ENCODE results near the gene PLA2G4F.

The PLA2G4F gene

DNA sequence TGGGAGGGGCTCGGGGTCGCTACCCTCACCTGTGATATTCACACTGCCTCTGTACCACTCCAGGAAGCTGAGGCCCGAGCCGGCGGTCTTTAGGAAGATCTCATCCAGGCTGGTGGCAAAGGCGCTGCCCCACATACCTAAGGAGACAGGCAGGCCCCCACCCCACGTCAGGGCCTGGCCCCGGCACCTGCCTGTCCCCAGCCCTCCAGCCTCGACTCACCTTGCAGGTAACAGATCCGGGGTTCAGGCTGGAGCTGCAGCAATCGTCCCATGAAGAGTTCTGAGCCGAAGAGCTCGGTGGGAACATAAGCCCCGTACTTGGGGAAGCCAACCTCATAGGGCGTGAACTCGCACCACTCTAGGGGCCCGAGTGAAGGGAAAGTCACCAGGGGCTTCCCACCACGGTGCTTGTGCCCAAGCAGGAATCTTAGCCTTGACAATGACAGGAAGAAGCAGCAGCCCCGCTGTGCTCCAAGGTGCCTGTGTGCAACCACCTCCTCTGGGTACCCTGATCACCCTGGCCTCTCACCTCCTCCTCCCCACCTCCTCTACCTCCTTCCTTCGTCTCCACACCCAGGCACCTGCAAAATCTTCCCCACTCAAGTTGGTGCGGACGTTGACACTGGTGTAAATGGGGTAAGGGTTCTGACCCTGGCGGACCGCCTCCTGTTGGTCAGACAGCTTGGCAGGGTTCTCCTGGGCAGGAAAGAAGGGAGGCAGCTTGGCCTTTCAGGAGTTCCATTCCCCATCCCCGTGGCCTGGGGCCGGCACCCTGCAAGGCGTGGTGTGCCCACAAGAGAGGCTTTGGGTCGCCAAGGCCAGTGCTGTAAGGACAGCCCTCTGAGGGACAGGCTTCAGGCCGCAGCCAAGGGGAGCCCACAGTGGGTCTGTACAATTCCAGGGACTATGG is 10.6 kb downstream of the PLA2G4F start:
- DNase-seq, result no peak

DNA sequence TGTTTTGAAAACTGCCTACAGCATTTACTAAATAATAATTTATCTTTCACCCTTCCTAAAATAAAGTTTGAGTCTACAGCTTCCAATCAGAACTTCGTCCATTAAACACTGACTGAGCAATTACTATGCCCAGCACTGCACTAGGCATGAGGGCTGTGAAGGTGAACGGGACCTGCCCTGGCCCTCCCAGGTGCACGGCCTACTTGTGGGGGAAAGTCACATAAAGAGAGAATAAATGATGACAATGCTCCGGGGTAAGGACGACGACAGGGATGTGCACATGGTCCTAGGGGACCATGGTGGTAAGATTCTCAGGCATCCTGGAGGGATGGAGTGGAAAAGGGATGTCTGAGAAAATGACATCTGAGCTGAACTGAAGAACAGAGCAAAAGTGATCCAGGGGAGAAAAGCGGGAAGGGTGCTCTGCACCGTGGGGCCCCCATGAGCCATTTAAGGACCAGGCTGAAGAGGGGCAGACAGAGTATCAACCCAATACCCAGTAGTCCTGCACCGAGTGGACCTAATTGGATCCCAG is 11.5 kb downstream of the PLA2G4F start:
- DNase-seq, result no peak

DNA sequence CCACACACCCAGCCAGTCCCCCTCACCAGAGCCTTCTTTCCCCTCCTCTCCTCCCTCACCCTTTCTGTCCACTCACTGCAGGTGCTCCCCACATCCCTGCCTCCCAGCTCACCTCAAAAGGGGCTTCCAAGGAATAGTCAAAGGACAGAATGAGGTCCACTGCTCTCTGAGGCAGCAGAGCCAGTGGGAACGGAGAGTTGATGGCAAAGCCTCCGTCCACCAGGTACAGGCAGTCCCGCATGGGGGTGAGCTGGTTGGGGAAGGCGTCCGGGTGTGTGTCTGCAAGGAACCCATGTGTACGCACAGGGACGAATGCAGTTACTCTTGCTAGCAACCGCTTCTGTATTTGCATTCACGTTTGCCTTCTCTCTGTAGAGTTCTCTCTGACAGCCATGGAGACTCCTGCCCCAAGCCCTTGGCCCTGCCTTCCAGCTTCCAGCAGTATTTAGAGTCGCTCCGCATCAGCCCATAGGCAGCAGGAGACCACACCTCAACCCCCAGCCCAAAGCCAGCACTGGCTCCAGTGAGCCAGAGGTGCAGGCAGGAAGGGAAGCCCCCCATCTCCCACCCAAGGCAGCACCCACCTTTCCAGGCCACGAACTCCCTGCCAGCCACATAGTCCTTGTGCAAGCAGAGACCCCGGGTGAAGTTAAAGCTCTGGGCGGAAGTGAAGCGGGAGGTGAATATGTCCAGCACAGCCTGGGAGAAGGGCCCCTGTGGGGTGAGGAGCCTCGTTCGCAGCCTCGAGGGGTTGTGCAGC is 12.4 kb downstream of the PLA2G4F start:
- no peak for DNase-seq

DNA sequence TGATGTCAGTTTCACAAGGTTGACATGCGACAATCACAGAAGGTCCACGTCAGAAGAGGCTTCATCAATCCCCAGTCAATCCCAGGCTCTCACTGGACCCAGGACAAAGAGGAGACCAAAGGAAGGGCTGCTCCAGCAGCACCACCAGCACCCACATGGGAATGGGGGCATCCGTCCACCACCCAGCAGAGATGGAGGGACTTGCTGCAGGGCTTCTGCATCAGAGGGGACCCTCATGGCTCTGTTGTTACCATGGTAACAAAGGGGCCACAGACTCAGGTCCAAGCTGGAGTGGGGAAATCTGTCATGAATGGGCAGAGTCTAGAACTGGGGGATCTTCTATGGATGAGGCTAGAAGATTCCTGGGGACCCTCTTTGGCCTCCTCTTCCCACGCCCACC is 13.1 kb downstream of the PLA2G4F start:
- DNase-seq, result no peak

DNA sequence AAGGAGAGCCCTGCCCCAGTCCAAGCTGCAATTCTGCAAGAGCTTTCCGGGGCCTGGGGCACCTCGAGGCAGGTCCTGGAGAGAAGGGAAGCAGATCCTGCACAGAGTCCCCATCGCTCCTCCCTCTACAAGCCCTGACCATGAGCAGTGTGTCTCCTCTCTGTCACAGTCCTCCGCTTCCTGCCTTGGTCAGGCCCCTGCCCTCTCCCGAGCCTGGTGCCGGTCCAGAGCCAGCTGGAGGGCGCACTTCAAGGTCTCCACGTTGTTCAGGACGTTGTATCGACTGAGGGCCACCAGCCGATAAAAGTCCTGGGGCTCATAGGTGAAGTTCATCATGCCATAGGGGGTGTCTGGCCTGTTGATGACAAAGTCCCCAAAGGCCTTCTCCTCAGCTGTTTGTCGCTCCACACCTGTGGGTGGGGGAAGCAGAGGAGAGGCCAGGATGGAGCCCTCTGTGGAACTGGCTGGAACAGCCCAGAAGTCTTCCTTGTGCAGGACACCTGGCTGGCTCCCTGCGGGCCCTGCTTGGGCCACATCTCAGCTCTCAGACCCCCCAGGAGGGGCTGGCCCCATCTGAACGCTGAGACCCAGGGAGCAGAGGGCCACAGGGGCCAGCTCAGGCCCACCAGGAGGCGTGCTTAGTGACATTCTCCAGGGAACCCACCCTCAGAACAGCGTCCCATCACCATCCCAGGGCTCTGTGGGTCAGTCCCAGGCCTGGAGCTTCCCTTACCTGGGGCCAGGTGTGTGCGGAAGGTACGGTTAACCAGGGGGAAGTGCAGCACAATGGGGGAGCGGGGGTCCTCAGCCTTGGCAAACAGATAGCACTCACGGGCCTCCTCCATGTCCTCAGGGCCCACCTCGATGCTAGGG is 14.4 kb downstream of the PLA2G4F start:
- DNase-seq, result no peak

DNA sequence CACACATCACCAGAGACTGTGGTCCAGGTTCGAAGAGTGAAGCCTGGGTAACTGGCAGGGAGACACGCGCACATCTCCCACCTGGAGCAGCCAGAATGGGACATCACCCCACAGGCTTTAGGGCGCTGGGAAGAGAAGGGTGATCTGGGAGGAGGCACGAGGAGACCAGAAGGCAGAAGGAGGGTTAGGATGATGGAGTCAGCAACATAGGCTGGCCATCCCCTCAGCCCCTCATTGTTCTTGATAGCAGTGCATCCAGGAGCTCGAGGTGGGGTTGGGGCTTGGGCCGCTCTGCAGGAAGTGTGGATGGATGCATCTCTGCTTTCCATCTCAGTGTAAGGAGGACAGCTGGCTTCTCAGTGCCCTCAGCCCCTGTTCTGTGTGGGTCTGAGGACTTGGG is 15.2 kb downstream of the PLA2G4F start:
- DNase-seq, result no peak

DNA sequence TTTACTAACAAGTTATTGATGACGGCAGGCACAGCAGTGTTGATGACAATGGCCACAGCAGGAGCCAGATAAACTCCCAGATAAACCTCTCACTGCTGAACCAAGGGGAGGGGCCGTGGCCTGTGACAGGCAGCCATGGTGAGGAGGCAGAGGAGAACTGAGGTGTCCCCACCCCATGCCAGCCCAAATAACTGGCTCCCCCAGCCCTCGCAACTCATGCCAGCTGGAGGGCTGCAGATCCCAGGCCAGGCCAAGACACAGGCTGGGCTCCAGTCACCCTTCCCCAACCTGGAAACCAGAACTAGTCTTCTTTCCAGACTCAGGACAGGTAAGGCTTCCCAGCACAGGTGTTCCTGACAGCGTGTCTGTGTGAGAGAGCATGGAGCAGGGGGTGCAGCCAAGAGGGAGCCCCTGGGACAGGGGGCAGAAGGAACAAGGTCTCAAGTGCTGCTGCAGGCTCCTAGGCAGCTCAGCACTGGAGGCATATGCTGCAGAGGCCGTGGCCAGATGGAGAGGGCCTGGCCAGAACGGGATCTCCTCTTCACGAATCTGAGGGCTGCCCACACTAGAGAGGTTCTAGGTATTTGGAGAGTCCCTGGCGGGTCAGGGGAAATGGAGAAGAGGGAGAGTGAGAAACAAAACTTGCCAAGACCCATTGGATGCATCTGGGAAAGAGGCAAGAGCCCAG is 15.9 kb downstream of the PLA2G4F start:
- no peak for DNase-seq

DNA sequence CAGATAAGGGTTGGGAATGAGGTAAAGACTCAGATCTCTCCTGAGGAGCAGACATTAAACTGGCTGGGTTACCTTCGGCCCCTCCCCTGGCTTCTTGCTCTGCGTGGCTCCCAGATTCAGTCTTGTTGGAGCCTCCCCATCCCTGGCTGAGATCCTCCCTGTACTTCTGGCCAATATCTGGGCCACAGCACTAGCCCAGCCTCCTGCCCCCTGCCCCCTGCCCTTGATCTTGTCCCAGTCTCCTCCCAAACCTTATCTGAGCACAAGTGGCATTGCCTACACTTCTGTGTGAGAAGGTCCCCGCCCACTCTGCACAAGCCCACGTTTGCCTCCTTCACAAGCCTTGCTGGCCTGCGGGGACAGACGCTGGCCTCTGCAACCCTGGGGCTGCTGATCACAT is 16.8 kb downstream of the PLA2G4F start:
- DNase-seq, result no peak

DNA sequence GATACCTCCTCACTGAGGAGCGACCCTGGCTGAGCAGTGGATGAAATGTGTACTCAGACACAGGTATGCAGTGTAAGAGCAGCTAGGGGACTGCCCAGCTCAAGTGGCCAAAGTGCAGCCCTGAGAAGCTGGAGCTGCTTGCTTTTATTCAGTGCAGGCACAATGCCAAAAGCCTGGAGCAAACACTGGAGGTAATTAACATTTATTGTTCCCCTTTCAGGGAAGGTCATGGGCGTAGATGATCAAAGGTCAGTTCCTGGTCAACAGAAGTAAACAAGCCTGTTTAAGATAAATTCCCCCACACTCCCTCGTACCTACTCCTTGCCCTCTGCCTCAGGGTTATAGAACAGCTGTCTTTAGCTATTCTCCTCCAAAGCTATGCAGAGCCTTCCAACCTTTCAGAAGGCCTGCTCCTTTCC is 17.5 kb downstream of the PLA2G4F start:
- no peak for DNase-seq

DNA sequence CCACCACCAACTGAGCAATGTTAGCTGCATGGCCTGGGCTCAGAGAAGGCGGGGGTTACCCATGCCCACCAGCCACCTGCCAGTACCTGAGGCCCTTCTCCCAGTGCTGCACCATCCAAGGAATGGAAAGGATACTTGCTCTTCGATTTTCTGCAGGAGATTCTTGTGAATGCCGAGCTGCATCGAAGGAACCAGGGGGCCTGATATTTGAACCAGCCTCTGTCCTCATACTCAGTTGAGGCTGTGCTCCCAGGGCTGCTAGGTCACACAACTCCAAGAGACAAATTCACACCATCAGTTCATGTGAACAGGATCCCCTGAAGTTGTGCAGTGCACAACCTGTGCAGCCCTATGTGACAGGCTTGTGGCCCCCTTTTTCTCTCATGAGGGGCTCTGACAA is 18.0 kb downstream of the PLA2G4F start:
- DNase-seq, result no peak

DNA sequence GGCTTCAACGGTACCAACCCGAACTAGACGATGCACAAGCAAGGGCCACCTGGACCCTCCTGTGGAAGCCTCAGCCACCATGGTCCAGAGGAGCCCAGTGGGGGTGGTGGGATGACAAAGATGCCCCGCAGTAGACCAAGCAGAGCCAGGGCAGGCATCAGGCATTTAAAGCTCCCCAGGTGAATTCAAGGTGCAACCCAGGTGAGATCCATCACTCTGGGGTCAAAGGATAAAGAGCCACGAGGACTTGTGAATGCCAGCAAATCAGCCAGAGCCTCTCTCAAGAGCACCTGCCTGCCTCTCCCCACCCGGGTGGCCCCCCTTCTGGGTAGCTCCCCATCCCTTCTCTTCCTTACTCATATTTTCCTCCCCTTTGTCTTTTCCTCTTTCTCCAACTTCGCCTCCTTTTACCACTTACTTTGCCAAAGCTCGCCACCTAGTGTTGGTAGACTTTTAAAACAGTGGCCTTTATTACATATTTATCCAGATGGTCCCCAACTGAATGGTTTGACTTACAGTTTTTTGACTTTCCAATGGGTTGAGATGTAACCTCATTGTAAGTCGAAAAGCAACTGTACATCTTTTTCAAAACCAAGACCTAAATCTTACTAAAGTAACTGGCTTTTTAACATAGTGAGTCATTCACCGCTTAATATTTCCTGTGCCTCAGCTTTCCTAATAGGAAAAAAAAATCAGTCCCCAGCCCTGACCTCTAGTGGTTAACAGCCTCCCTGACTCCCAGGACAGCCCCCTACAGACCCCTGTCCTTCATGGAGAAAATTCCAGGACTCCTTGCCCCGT is 18.8 kb downstream of the PLA2G4F start:
- no peak for DNase-seq

DNA sequence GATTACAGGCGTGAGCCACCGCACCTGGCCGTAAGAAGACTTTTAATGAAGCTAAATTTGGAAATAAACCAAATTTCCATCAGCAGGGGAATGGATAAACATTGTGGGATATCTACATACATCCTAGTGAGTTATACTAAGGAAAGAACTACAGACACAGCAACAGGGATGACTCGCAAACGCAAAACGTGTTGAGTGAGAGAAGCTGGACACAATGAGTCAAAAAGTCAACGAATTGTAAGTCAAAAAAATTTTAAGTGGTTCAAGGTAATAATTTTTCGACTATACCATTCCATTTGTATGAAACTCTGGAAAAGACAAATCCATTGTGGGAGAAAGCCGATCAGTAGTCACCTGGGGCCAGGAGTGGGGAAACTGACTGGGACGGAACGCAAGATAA is 19.9 kb downstream of the PLA2G4F start:
- no peak for DNase-seq

DNA sequence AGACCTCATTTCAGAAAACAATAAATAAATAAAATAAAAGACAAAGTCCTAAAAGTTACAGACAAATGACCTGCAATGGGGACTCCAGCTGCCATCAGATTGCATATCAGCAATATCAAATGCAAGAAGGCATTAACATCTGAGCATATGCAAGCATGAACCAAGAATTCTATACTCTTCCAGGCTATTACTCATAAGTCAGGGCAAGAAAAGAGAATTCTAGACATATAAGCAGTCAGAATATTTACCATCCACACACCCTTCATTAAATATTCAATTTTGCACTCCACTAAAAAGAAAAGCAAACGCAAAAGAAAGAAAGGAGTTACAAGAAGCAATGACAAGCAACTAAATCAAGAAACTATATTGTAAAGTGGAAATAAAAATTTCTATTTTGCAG is 21.1 kb downstream of the PLA2G4F start:
- no peak for DNase-seq

DNA sequence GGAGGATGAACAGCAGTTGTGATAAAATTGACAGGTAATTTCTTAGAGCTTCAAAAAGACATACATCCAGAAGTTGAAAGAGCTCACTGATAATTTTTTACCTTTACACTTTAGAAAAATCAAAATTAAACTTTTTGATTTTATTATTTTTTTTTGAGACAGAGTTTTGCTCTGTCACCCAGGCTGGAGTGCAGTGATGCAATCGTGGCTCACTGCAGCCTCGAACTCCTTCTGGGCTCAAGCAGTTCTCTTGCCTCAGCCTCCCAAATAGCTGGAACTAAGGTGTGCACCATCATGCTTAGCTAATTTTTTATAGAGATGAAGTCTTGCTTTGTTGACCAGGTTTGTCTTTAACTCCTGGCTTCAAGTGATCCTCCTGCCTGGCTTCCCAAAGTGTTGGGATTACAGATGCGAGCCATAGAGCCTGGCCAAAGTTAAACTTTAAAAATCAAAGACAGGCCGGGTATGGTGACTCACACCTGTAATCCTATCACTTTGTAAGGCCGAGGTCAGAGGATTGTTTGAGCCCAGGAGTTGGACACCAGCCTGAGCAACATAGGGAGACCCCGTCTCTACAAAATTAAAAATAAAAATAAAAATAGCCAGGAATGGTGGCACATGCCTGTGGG is 21.7 kb downstream of the PLA2G4F start:
- DNase-seq, result no peak

DNA sequence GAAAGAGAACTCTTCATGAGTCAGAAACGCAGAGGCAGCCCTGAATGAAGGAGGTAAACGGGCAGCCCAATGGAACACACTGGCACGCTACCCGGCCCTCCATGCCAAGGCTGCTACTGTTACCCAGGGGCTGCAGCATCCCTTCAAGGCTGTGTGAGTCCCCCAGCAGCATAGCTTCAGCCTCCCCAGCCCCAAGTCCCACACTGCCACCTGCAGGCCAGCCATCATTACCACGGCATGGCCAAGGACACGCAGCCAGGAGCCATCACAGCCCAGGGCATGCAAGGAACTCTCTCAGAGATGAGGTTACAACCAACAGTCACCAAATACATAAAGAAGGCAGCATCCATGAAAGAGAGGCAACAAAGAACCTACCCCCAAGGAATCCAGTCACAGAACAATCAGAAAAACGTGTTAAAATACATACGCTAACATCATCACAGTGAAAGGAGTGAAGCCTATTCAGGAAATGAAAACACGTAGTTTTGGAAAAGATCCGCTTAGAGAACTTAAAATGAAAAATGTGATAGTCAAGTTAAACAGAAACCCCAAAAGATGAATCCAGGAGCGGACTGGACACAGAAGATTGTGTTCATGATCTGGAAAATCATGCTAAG is 22.4 kb downstream of the PLA2G4F start:
- DNase-seq, result peak; percentile 47

DNA sequence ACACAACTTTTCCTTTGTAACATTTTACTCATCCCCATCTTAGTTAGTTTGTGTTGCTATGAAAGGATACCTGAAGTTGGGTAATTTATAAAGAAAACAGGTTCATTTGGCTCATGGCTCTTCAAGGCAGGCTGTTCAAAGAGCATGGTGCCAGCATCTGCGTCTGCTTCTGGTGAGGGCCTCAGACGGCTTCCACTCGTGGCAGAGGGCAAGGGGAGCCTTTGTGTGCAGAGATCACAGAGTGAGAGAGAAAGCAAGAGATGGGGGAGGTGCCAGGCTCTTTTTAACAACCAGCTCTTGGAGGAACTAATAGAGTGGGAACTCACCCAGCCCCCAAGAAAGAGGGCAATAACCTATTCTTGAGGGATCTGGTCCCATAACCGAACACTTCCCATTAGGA is 23.1 kb downstream of the PLA2G4F start:
- no peak for DNase-seq

DNA sequence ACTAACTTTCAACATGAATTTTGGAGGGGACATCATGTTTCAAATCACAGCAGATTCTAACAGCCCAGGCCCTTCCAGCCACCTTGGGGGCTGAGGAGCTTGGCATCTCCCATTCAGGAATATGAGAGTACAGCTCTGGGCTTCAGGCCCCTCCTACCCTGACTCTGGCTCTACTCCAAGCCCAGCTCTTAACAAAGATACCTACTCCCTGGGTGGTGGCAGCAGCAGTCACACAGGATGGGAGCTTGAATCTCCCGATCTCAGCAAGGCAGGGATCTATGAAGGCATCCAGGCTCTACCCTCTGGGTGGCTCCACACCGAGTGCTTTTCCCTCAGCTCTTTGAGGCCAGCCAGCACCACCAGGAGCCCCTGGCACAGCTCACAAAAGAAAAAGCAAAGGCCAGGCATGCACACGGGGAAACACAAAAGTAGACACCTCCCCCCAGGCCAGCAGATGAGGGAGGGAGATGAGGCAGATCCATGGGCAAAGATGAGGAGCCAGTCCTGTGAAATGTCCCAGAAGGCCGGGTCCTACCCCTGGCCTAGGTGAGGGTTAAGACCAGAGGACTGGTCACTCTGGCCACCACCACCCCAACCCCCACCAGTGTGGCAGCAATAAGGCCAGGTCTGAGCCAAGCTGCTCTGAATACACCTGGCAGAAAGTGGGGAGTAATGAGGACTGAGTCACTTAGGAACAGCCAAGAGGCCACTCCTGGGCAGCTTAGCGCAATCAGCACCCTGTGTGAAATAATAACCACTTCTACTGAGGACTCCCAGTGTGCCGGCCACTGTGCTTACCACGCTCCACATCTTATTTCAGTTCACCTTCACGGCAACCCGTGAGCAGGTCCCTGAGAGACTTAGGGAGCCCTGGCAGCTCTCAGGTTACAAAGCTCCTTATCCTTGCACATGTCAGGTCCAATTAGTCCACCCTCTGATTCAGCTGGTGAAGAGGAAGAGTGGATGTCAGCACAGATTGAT is 24.3 kb downstream of the PLA2G4F start:
- no peak for DNase-seq

DNA sequence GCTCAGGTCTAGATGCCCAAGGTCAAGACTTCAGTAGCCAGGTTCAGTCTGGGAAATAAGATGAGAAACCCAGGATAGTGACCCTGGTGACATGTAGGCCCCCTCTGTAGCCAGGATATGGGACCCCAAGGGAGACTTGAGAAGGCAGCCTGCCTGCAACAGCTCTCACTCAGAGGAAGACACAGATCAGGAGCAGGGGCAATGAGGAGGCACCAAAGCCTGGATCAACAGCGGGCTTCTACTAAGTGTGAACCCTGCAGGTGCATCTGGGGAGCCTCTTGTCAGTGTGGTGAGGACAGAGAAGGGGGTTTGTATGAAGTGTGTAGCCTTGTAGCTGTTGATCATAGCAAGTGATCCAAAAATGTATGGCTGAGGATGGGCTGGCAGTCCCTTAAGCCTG is 25.4 kb downstream of the PLA2G4F start:
- no peak for DNase-seq

All from CD4-positive, alpha-beta T cell treated with Interleukin-17A for 4 hours (primary cell).